ENCODE measurements around the gene RFX1.

- TF ChIP-seq CSRNP3 (CRISPR knock-in tag; IDR thresholded peaks at IDR 0.05) (no peak), GLIS3 (CRISPR knock-in tag; IDR thresholded peaks at IDR 0.05) (no peak), CREB5 (CRISPR knock-in tag; IDR thresholded peaks at IDR 0.05; ENCODE audit: low read depth) (no peak), PATZ1 (CRISPR knock-in tag; IDR thresholded peaks at IDR 0.05; ENCODE audit: borderline replicate concordance) (no peak), ARNTL (CRISPR knock-in tag; IDR thresholded peaks at IDR 0.05; ENCODE audit: borderline replicate concordance, low read depth) (no peak), ZC3H10 (CRISPR knock-in tag; IDR thresholded peaks at IDR 0.05) (no peak), POU6F1 (CRISPR knock-in tag; IDR thresholded peaks at IDR 0.05; ENCODE audit: borderline replicate concordance, low read depth) (no peak)
Observed at GRCh38 chr19:13995017-13995728, 10.9 kb downstream of the RFX1 start.

Data from SK-N-SH treated with all-trans-retinoic acid at 6 μM for 48 hours (cell line).